Panc1 (cell line): ENCODE measurements around the gene PLEKHA8. TPM values are rescaled to one million over a fixed set of nuclear protein-coding genes. Genes with fewer than 3 reads are reported as not detected.

Source experiments
- ATAC-seq: fragments of 200-7000 bp; cut with Tn5 transposase; 2 replicates; pipeline ENCODE4 v1.9.1; 2020; ENCODE audit warnings: mild to moderate bottlenecking, moderate library complexity
- BruUV-seq: library from RNA; stranded (reverse); fragments of 400-500 nt; replicated peaks from 2 replicates; lab custom pipeline; 2021; lab: Mats Ljungman, UMichigan
- CTCF ChIA-PET: fragments of 300-600 bp; sonication (Branson Sonifier 250); formaldehyde crosslinking; loops from one replicate; lab custom pipeline; 2022; ENCODE audit warnings: antibody characterized with exemption; lab: Charles Lee
- POLR2A ChIA-PET: fragments of 300-600 bp; sonication (Branson Sonifier 250); formaldehyde crosslinking; loops from one replicate; lab custom pipeline; 2022; ENCODE audit warnings: antibody characterized with exemption; lab: Charles Lee
- DNase-seq: peaks from one replicate; pipeline ENCODE4 v3.0.0-alpha.2; 2010; ENCODE audit warnings: low read depth, low spot score
- H3K27ac ChIP-seq: 2 replicates; pipeline ENCODE4 v1.5.1; 2011; ENCODE audit warnings: mild to moderate bottlenecking, low read length, inconsistent platforms
- H3K27me3 ChIP-seq: fragments of 200-500 bp; sonication (Bioruptor generic); 2 replicates; pipeline ENCODE4 v1.6.0; 2014; ENCODE audit warnings: low read length, inconsistent platforms; ENCODE audit not compliant: control insufficient read depth, insufficient read depth
- H3K36me3 ChIP-seq: fragments of 200-500 bp; sonication (Bioruptor generic); 2 replicates; pipeline ENCODE4 v1.5.1; 2014; ENCODE audit warnings: inconsistent platforms, mild to moderate bottlenecking, low read length, moderate library complexity; ENCODE audit not compliant: control insufficient read depth, insufficient read depth
- H3K4me1 ChIP-seq: 2 replicates; pipeline ENCODE4 v1.5.1; 2011; ENCODE audit warnings: inconsistent platforms, mild to moderate bottlenecking, low read length, moderate library complexity; ENCODE audit not compliant: control insufficient read depth, insufficient read depth
- H3K4me3 ChIP-seq, 2 experiments: 2 replicates each; pipeline ENCODE4 v1.5.1; 2011 to 2012; ENCODE audit warnings: low read depth in 2 of 2, low read length in 2 of 2, mild to moderate bottlenecking in 2 of 2, inconsistent platforms in 1 of 2, moderate library complexity in 1 of 2
- H3K9me3 ChIP-seq: fragments of 200-500 bp; sonication (Bioruptor generic); 2 replicates; pipeline ENCODE4 v1.5.1; 2014; ENCODE audit warnings: low read depth, mild to moderate bottlenecking, inconsistent platforms, low read length, moderate library complexity; ENCODE audit not compliant: control insufficient read depth, insufficient read depth
- POLR2AphosphoS5 ChIP-seq: IDR thresholded peaks from 2 replicates; pipeline ENCODE4 v1.6.1; 2012; ENCODE audit warnings: mild to moderate bottlenecking, low read depth, low read length, moderate library complexity
- SIN3A ChIP-seq: IDR thresholded peaks from 2 replicates; pipeline ENCODE4 v1.6.1; 2012; ENCODE audit warnings: low read depth, mild to moderate bottlenecking, low read length, moderate library complexity, borderline replicate concordance; ENCODE audit not compliant: insufficient read depth
- TCF7L2 ChIP-seq: IDR thresholded peaks from 2 replicates; pipeline ENCODE4 v1.6.1; 2011; ENCODE audit warnings: mild to moderate bottlenecking, low read depth, low read length, inconsistent platforms
- in situ Hi-C: cut with HindIII; loops from 2 replicates; pipeline ENCODE4 v1.10.0; 2016; ENCODE audit warnings: low sequenced_read_pairs, low pct_unique_long_range_greater_than_20kb
- intact Hi-C: fragments of 100-400 bp; cut with micrococcal nuclease; formaldehyde crosslinking; loops from one replicate; pipeline ENCODE4 v1.10.0; 2022; ENCODE audit not compliant: unreplicated experiment
- total RNA-seq: library from RNA; stranded (reverse); gene quantifications from one replicate; pipeline ENCODE4 v1.2.1, GENCODE V29; 2021; ENCODE audit not compliant: unreplicated experiment
- TF ChIP-seq, protein P1 (sequence below): fragments of 450-650 bp; IDR thresholded peaks from 2 replicates; pipeline ENCODE4 v1.5.1; 2017; ENCODE audit warnings: mild to moderate bottlenecking
- TF ChIP-seq, protein P2 (sequence below), 2 experiments: IDR thresholded peaks; 2 replicates each; pipeline ENCODE4 v1.6.1; 2011 to 2012; ENCODE audit warnings: low read depth in 2 of 2, control low read depth in 1 of 2, low read length in 1 of 2, mild to moderate bottlenecking in 1 of 2, moderate library complexity in 1 of 2; ENCODE audit not compliant: insufficient read depth in 1 of 2

The PLEKHA8 gene
- total RNA-seq, 1 experiment from 2014 or later = 20.7 TPM

DNA sequence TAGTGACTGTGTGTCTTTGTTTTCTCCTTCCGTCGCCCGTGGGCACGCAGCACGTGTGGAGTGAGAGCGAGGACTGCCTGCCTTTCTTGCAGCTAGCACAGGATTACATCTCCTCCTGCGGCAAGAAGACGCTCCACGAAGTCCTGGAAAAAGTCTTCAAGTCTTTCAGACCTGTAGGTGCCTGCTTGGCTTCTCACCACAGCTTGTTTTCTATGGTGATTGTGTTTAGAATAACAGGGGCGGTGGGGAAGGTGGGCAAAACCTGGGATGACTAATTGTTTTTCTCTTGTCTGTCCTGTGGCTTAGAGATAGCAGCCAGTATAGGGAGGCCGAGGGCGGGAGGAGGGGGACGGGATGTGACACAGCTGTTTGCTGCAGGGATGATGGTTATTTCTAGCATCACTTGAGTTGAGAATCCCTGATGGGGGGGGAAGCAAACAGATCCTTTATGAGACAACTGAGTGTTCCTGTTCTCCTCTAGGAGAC is 118.0 kb downstream of the PLEKHA8 start:
- in situ Hi-C loops (no loop called here), intact Hi-C loops (no loop called here)
- H3K36me3 ChIP-seq = no peaks in the 10 kb centered on the region
- ChIA-PET CTCF (no interaction called here), POLR2A (no interaction called here)
- ATAC-seq (no peak), DNase-seq (no peak)
- no peaks in the 10 kb centered on the region; the same call in 1 of the 2 replicates for H3K4me1 ChIP-seq
- TF ChIP-seq, protein P1, sequence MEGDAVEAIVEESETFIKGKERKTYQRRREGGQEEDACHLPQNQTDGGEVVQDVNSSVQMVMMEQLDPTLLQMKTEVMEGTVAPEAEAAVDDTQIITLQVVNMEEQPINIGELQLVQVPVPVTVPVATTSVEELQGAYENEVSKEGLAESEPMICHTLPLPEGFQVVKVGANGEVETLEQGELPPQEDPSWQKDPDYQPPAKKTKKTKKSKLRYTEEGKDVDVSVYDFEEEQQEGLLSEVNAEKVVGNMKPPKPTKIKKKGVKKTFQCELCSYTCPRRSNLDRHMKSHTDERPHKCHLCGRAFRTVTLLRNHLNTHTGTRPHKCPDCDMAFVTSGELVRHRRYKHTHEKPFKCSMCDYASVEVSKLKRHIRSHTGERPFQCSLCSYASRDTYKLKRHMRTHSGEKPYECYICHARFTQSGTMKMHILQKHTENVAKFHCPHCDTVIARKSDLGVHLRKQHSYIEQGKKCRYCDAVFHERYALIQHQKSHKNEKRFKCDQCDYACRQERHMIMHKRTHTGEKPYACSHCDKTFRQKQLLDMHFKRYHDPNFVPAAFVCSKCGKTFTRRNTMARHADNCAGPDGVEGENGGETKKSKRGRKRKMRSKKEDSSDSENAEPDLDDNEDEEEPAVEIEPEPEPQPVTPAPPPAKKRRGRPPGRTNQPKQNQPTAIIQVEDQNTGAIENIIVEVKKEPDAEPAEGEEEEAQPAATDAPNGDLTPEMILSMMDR = no peak
- TF ChIP-seq, protein P2, sequence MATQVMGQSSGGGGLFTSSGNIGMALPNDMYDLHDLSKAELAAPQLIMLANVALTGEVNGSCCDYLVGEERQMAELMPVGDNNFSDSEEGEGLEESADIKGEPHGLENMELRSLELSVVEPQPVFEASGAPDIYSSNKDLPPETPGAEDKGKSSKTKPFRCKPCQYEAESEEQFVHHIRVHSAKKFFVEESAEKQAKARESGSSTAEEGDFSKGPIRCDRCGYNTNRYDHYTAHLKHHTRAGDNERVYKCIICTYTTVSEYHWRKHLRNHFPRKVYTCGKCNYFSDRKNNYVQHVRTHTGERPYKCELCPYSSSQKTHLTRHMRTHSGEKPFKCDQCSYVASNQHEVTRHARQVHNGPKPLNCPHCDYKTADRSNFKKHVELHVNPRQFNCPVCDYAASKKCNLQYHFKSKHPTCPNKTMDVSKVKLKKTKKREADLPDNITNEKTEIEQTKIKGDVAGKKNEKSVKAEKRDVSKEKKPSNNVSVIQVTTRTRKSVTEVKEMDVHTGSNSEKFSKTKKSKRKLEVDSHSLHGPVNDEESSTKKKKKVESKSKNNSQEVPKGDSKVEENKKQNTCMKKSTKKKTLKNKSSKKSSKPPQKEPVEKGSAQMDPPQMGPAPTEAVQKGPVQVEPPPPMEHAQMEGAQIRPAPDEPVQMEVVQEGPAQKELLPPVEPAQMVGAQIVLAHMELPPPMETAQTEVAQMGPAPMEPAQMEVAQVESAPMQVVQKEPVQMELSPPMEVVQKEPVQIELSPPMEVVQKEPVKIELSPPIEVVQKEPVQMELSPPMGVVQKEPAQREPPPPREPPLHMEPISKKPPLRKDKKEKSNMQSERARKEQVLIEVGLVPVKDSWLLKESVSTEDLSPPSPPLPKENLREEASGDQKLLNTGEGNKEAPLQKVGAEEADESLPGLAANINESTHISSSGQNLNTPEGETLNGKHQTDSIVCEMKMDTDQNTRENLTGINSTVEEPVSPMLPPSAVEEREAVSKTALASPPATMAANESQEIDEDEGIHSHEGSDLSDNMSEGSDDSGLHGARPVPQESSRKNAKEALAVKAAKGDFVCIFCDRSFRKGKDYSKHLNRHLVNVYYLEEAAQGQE (IDR thresholded peaks at IDR 0.05; ENCODE audit: insufficient read depth in 1 of 2, low read depth in 2 of 2, low read length in 1 of 2) = no peak
- TF ChIP-seq POLR2AphosphoS5 = no peak
- no peak for TF ChIP-seq TCF7L2
- no peak for TF ChIP-seq SIN3A
- no peak overlapping the region for H3K4me3 ChIP-seq
- no TSS peak for BruUV-seq
- H3K27ac ChIP-seq = no peak overlapping the region
- no peaks in the 10 kb centered on the region for H3K9me3 ChIP-seq
- H3K27me3 ChIP-seq = no peaks in the 10 kb centered on the region; the same call in 1 of the 2 replicates

DNA sequence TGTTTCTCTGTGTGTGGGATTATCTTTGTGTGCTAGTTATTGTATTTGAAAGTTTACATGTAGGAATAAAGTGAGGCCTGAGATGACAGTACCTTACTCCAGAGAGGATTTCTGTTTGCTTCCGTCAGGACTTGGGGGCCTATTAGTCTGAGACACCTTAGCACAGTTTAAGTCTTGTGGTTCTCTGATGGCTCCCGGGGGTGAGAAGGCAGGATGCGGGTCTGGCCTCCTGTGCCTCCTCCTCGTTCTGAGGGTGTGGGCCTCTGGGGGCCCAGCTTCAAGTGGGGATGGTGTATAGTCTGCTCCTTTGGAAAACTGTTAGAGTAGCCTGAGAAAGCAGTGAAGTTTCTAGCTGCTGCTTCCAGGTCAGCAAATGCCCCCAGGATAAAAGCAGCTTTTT is 119.0 kb downstream of the PLEKHA8 start:
- Histone ChIP-seq H3K4me3 (no peak overlapping the region), H3K27ac (no peak overlapping the region), H3K4me1 (no peaks in the 10 kb centered on the region; the same call in 1 of the 2 replicates), H3K27me3 (no peaks in the 10 kb centered on the region; the same call in 1 of the 2 replicates), H3K9me3 (no peaks in the 10 kb centered on the region), H3K36me3 (no peaks in the 10 kb centered on the region)
- ChIA-PET CTCF (no interaction called here), POLR2A (no interaction called here)
- TF ChIP-seq SIN3A = no peak
- TF ChIP-seq, protein P1 = no peak
- TF ChIP-seq, protein P2 (IDR thresholded peaks at IDR 0.05; ENCODE audit: insufficient read depth in 1 of 2, low read depth in 2 of 2, low read length in 1 of 2) = no peak
- TF ChIP-seq TCF7L2 = no peak
- TF ChIP-seq POLR2AphosphoS5 = no peak
- in situ Hi-C loops = no loop called here
- BruUV-seq = no TSS peak
- ATAC-seq (no peak), DNase-seq (no peak)
- intact Hi-C loops = no loop called here
